Kidney epithelial cell (primary cell): Measurements from ENCODE around the gene SPATA32. TPM values are rescaled to one million over a fixed set of nuclear protein-coding genes. Genes with fewer than 3 reads are reported as not detected.
A peak's percentile ranks its signal among the peaks of the same experiment; 100 is the strongest.

Experiments used
- DNase-seq: peaks from one replicate; pipeline ENCODE4 v3.0.0-alpha.2; 2010; ENCODE audit warnings: low read depth
- H3K27me3 ChIP-seq: 2 replicates; pipeline ENCODE4 v1.6.0; 2011; ENCODE audit warnings: low read length; ENCODE audit not compliant: control insufficient read depth, insufficient read depth
- H3K36me3 ChIP-seq: 2 replicates; pipeline ENCODE4 v1.5.1; 2011; ENCODE audit warnings: low read length; ENCODE audit not compliant: control insufficient read depth, insufficient read depth
- H3K4me3 ChIP-seq: 2 replicates; pipeline ENCODE4 v1.5.1; 2011; ENCODE audit warnings: low read depth, mild to moderate bottlenecking, control low read depth, low read length
- total RNA-seq: library from RNA; depleted of rRNA; stranded (reverse); fragments of >200 nt; gene quantifications from 2 replicates; pipeline ENCODE4 v1.2.3, GENCODE V29; 2015
- TF ChIP-seq, protein P1 (sequence below): IDR thresholded peaks from 2 replicates; pipeline ENCODE4 v1.5.1; 2011; ENCODE audit warnings: mild to moderate bottlenecking, moderate library complexity, low read length, control low read depth, inconsistent platforms; ENCODE audit not compliant: insufficient read depth, poor library complexity, severe bottlenecking

SPATA32 gene
- total RNA-seq, 1 donor from 2014 or later: not detected

DNA sequence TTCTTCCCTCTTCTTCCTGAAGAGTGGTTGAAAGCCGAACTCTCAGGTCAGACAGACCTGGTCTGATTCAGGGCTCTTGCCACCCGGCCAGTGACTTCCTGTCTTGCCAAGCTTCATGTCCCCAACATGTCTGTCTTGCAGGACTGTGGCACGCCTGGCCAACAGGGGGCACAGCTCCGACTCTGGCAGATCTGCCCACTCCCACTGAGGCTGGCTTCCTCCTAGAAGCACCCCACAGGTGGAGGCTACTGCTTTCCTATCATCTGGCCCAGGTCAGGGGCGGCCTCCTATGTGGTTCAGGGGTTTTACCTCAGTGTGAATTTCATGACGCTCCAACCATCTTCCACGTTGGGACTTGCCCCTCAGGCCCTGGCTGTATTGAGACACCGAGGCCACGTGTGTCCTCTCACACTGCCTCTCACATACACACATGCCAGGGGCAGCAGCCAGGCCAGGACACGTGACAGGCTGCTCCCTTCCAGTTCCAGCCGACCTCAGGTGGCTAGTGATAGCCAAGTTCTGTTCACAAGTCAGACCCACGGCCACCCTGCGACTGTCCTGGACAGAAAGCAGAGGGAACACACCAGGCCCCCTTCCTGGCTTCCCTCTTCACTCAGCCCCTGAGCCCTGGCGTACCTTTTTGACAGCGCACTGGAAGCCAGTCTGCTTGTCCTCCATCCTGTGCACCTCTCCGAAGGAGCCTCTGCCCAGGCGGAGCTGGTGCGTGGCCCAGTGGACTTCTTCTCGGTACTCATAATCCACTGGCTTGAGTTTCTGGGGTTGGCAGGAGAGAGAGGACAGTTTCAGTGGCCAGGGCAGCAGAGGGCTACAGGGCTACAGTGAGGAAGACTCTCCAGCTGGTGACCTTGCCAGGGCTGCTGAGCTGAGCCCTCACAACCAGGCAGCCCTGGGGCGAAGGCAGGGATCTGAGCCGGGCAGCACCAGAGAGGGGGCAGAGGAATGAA is 22.6 kb upstream of the SPATA32 start:
- H3K36me3 ChIP-seq: peaks cover 10% of the 10 kb centered on the region
- TF ChIP-seq, protein P1, sequence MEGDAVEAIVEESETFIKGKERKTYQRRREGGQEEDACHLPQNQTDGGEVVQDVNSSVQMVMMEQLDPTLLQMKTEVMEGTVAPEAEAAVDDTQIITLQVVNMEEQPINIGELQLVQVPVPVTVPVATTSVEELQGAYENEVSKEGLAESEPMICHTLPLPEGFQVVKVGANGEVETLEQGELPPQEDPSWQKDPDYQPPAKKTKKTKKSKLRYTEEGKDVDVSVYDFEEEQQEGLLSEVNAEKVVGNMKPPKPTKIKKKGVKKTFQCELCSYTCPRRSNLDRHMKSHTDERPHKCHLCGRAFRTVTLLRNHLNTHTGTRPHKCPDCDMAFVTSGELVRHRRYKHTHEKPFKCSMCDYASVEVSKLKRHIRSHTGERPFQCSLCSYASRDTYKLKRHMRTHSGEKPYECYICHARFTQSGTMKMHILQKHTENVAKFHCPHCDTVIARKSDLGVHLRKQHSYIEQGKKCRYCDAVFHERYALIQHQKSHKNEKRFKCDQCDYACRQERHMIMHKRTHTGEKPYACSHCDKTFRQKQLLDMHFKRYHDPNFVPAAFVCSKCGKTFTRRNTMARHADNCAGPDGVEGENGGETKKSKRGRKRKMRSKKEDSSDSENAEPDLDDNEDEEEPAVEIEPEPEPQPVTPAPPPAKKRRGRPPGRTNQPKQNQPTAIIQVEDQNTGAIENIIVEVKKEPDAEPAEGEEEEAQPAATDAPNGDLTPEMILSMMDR: peak; percentile 33
- no peak overlapping the region for H3K4me3 ChIP-seq
- DNase-seq: no peak
- H3K27me3 ChIP-seq: no peaks in the 10 kb centered on the region

- DNase-seq: no peak
- Histone ChIP-seq H3K4me3 (no peak overlapping the region), H3K36me3 (peaks cover 10% of the 10 kb centered on the region), H3K27me3 (no peaks in the 10 kb centered on the region)
- TF ChIP-seq, protein P1: no peak
Measured at GRCh38 chr17:45283711-45284110, 21.8 kb upstream of the SPATA32 start.

GRCh38 chr17:45282683-45283644 is 21.1 kb upstream of the SPATA32 start:
- H3K4me3 ChIP-seq: no peak overlapping the region
- no peak for DNase-seq
- H3K27me3 ChIP-seq: no peaks in the 10 kb centered on the region
- H3K36me3 ChIP-seq: peaks cover 10% of the 10 kb centered on the region
- TF ChIP-seq, protein P1: no peak

GRCh38 chr17:45279898-45280297 is 18.0 kb upstream of the SPATA32 start:
- DNase-seq: no peak
- Histone ChIP-seq H3K36me3 (peaks cover 10% of the 10 kb centered on the region), H3K4me3 (no peak overlapping the region), H3K27me3 (no peaks in the 10 kb centered on the region)
- TF ChIP-seq, protein P1: no peak

DNA sequence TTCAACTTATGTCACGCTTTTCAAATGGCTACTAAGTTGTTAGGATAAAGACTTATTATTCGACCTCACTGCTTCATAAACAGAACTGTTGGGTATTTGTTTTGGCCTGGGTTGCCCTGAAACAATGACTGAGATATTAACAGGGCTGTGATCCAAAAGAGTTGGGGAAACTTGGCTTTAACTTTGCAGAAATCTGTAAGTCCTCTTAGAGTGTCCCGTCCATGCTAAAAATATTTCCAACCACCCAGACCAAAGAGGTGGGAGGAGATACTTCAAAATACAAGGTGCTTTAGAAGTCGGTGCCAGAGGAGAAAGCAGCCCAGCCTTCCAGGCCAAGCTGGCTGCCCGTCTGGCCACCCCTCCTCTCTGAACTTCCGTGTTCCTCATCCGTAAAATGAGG is 16.1 kb upstream of the SPATA32 start:
- TF ChIP-seq, protein P1: no peak
- peaks cover 6% of the 10 kb centered on the region for H3K36me3 ChIP-seq
- no peak overlapping the region for H3K4me3 ChIP-seq
- no peak for DNase-seq
- H3K27me3 ChIP-seq: no peaks in the 10 kb centered on the region
